HG02970 (cell line): ENCODE measurements around the gene NGLY1.

Experiments
- ATAC-seq: cut with Tn5 transposase; IDR thresholded peaks from one replicate; pipeline ENCODE4 v1.9.1; 2021; ENCODE audit warnings: mild to moderate bottlenecking, moderate library complexity, moderate number of reproducible peaks; ENCODE audit not compliant: unreplicated experiment, low FRiP score

NGLY1 gene

DNA sequence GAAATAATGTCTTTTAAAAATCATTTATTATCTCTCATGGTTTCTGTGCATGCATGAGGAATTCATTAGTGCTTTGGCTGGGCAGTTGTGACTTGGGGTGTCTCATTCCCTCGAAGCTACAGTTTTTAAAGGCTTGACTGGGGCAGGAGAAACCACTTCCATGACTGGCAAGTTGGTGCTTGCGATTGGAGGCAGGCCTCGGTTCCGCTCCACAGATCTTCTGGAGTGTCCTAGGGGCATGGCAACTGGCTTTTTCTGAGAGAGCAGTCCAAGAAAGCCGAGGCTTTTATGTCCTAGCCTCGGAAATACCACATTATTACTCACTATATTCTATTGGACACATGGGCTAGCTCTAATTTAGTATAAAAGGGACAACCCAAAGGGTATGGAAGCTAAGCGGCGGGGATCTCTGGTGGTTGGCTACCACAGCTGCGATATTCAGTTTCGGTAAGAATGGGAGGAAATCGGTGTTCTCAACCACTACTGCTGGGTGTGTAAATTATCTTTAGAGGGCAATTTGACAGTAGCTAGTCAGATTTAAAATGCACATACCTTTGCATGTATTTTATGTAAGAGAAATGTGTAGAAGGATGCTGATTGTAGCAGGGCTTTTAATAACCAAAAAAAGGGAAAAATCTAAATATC lies 69.8 kb downstream of the NGLY1 start:
- ATAC-seq = no peak

DNA sequence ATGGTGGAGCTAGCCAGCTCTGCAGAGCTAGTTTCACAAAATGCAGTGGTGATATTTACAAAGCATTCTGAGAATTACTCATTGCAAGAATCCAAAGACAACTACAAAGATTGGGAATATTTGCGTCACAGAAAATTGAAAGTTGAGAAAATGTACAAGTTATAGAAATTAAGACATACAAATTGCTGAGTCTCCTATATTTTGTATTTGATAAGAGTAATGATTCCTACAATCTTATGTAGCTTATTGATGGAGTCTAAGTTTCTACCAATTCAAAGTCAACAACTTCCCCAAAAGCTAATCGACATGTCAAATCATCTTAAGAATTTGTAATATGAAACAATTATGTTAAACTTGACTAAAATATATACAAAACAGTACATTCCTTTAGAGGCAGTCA lies 72.2 kb downstream of the NGLY1 start:
- no peak for ATAC-seq

DNA sequence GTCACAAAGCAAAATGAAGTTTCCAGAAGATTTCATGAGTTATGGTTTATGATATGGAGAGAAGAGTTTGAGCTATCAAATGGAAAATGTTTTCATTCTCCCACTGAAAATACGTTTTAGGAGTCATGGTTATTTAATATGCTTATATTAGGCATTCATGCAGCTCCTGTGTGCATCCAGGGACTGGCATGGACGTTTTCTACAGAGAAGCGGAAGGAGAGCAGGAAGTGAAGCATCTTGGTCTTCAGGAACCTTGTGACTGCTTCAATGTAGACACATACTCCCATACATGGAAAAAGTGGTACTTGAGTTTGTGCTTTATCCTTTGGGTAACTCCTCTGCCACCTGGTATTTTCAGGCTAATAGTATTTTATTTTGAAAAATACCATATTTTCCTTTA lies 75.2 kb downstream of the NGLY1 start:
- ATAC-seq = no peak

DNA sequence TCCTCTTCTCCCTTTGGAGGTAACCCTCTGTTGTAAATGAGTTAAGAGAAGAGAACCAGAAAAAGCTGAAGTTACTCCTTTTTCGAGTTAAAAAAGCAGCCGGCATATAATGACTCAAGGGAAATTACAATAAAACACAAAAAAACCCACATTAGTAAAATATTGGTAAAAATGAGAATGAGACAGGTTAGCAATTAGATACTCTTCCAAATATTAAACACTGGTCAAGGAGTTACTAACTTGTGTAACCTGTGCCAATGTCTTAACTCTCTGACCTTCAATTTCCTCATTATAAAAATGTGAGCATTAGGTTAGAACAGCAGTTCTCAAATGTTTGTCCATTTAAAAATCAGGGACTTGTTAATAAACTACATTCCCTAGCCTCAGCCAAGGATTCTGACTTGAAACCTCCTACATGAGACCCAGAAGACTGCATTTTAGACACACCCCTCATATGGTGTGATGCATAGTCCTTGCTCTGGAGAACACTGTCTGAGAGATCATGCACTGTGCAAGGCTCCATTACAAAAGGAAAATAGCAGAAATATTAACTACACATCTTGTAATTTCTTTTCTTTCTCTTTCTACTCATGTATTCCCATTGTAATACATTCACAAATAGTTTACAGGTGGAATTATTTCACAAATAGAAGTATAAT lies 75.8 kb downstream of the NGLY1 start:
- no peak for ATAC-seq

DNA sequence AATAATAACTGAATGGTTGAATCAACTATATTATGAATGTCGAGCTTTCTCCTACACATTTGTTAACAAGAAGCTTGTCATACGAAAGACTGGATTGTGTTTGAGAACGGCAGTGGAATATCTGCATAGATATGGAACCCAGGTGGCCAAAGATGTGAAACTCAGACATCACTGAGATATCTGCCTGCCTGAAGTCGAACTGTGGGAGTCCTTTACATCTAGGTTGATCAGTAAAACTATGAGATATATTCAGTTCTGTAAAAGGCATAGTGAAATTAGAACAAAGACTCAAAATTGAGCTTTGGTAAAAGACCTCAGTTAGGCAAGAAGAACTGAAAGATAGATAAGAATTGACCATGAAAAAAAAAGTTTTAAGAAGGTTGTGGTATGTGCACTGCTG lies 77.0 kb downstream of the NGLY1 start:
- ATAC-seq = no peak

DNA sequence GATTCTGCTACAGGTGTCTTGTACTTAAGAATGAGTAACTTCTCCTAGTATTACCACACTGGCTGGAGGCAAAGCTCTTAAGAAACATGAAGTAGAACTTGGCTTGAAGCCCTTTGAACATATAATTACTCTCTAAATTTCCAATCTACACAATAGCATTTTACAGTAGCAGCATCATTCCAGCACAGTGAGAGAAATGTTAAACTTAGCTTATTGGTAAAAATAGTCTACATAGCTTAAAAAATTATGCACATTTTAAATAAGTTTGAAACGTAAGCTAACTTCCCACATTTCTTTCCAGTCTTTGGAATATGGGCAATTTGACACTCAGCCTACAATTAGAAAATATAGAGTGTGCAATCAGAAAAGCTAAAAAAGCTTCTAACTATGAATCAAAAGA lies 85.7 kb downstream of the NGLY1 start:
- no peak for ATAC-seq

DNA sequence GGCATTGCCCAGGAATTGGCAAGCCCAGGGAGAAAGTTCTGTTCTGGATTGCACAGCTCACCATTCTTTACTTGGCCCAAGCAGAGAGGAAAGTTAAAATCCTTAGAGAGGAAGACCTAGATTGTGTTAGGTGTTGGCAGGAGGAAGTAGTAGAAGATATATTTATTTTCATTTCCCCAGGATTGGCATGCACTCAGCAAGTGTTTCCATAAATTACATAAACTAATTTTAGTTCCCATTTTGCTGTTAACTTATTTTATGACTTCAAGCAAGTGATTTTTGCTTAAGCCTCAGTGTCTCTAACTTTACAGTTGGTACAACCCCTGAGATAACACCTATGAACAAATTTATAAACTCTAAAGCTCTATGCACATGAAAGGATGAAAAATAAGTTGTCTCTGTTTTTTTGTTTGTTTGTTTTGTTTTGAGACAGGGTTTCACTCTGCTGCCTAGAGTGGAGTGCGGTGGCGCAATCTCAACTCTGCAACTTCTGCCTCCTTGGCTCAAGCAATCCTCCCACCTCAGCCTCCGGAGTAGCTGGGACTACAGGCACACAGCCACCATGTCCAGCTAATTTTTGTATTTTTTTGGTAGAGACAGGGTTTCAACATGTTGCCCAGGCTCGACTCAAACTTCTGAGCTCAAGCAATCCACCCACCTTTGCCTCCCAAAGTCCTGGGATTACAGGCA lies 87.4 kb downstream of the NGLY1 start:
- no peak for ATAC-seq

DNA sequence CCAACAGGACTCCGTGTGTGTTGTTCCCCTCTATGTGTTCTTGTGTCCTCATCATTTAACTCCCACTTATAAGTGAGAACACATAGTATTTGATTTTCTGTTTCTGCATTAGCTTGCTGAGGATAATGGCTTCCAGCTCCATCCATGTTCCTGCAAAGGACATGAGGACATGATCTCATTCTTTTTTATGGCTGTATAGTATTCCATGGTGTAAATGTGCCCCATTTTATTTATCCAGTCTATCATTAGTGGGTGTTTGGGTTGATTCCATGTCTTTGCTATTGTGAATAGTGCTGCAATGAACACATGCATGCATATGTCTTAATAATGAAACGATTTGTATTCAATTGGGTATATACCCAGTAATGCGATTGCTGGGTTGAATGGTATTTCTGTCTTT lies 90.0 kb downstream of the NGLY1 start:
- ATAC-seq = no peak

DNA sequence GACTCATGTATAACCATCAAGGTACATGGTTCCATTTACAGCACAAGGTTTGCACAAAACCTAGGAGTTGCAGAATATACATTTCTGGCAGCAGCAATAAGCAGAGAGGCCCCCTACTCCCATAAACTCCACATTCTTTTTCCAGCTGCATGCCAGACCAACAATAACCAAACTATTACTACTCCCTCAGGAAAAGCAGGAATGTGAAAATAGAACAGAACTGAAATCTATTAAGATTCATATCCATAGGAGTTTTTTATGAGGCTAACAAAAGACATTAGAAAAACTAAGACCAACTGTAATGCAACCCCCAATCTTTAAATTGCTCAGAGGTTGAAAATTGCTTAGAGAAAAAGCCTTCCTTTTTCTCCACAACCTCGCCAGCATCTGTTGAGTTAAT lies 90.9 kb downstream of the NGLY1 start:
- no peak for ATAC-seq

DNA sequence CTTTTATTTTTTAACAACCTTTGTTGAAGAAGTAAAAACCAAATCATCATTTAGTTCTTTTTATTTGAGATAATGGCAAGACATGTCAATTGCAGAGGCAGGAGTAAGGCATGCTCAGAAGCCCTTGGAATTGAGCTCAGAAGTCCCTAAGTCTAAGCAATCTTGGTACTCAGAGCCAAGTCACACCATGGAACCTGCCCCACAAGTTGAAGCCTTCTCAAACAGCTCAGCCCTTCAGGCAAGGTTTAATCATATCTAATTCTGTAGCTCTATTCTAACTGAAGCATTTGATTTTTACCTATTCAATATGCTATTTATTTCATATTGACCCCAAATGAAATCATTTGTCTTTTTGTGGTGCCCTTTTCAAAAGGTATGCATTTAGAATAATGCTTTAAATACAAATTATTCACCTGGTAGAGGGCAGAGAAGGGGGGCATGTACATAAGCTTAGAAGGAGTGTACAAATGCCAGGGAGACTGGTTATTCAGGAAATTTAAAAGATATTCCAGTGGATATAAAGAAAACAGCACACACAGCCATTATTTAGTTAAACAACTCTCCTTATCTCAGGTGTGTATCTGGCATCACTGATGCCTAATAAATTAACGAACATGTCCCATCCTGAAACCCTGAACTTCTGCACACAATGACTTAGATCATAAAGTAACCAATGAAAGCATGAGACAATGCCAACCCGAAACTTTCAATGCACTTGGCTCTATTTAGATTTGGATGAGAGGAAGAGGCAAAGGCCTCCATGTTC lies 92.3 kb downstream of the NGLY1 start:
- no peak for ATAC-seq

DNA sequence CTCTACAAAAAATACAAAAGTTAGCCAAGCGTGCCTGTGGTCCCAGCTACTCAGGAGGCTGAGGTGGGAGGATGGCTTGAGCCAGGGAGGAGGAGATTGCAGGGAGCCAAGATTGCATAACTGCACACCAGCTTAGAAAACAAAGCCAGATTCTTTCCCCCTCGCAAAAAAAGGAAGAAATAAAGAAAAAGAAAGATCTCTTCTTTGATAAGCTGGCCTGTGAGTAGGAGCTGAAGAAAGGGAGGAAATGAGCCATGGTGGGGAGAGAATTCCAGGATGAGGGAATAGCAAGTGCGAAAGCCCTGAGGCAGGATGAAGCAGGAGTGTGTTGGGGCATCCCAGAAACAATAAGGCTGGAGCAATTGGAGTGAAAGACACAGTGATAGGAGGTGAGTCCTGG lies 94.0 kb downstream of the NGLY1 start:
- ATAC-seq = no peak

DNA sequence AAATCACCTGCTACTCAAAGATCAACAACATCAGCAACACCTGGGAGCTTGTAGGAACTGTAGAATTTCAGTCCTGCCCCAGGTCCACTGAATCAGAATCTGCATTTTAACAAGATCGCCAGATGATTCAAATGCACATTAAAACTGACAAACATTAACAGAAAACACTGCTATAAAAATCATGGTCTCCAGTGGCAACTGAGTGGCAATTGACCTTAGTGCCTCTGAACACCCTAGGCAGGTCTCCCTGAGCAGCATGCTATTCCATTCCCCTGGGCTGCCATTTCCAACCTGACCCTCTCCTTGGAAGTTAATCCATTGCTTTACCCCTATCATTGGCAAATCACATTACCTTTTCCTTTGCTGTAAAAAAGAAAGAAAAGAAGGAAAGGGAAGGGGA lies 95.5 kb downstream of the NGLY1 start:
- ATAC-seq = no peak

DNA sequence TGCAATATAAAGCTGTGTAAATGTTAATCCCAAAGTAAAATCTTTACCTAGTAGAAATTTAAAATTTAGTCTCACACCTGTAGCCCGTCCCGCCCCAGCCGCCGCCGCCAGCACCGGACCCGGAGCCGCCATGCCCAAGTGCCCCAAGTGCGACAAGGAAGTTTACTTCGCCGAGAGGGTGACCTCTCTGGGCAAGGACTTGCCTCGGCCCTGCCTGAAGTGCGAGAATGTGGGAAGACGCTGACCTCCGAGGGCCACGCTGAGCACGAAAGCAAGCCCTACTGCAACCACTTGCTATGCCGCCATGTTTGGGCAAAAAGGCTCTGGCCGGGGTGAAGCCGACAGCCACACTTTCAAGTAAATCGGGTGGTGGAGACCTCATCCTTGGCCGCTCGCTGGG lies 96.5 kb downstream of the NGLY1 start:
- no peak for ATAC-seq

DNA sequence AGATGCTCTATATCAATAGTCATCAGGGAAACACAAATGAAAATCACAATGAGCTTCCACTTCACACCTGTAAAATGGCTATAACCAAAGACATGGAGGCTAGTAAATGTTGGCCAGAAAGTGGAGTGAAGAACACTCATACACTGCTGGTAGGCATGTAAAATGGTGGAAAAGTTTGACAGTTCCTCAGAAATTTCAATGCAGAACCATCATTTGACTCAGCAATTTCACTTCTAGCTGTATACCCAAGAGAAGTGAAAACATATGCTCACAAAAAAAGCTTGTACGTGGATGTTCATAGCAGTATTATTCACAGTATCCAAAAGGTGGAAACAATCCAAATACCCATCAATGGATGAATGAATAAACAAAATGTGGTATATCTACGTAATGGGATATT lies 99.4 kb downstream of the NGLY1 start:
- ATAC-seq = no peak

DNA sequence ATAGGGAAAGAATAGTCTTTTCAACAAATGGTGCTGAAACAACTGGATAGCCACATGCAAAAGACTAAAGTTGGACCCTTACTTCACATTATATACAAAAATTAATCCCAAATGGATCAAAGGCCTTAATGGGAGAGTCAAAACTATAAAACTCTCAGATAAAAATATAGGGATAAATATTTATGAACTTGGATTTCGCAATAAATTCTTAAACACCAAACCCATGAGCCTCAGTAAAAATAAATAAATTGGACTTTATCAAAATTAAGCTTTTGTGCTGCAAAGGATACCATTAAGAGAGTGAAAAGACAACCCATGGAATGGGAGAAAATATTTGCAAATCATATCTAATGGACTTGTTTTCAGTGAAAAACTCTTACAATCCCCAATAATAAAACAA lies 99.8 kb downstream of the NGLY1 start:
- ATAC-seq = no peak

DNA sequence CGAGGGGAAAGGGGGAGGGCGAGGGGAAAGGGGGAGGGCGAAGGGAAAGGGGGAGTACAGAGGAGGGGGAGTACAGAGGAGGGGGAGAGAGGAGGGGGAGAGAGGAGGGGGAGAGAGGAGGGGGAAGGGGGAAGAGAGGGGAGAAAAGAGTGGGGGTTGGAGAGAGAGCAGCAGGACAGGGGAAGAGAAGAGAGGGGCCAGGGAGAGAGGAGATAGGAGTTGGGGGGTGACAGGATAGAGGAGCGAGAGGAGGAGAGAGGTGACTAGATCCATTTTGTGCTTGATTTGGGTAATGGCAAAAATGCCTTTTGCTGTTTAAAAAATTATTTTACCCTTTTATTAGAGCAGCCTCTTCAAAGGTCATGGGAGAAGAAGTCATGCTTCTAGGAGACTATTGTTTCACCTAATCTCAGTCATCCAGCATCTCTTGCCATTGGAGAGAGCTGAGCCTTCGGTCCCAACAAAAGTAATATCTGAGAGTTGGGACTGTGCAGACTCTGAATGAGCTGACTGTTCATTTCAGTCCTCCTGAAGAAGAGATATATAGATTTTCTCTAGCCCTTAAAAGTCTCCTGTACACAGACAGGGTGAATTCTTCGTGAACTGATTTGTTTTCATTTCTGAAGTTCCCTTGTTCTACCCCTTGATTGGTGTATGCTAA lies 103.5 kb downstream of the NGLY1 start:
- ATAC-seq = no peak

DNA sequence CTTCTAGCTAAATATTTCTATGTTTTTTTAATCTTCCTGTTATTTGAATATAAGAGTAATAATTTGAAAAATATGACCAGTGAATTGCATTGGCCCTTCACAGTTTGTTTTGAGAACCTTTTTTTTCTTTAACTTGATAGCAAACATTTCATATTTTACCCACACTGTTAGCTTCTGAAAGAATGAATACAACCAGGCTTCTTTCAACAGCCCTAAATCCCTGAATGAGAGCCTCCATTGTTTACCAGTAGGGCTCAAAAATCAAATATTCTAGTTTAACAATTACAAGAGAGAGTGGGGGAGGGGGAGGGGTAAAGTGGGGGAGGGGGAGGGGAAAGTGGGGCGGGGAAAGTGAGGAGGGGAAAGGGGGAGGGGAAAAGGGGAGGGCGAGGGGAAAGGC lies 104.1 kb downstream of the NGLY1 start:
- ATAC-seq = no peak

DNA sequence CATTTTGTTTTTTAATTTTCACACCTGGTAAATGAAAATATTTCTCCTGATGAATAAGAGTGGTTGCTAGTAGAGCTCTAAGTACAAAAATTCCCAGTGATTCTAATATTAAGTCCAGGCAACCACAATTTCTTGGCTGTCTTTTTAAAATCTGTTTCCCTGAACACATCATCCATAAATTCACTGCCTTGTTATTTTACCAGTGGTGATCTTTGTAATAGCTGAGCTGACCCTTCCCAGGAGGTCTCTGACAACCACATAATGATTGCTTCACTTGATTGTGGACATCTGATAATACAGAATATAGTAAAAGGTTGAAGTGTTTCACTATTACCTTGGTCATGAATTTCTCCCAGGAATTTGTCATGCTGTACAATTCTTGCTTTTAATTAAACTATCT lies 104.7 kb downstream of the NGLY1 start:
- no peak for ATAC-seq

DNA sequence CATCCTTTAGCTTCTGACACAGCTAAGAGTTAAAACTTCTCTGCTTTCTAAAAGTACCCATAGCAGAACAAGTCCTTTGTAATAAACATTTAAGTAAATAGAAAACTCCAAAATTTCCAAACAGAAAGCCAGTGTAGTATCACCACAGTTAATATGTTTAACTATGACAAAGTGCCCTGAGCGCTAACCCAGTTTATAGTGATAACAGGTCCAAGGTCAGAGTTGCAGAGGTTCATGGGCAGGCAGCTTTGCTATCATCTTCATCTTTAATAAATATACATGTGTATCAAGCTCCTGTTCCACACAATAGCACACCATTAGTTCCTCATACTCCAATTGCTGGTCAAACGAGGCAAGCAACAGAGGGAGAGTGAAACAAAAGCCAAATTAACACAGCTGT lies 106.1 kb downstream of the NGLY1 start:
- ATAC-seq = no peak

DNA sequence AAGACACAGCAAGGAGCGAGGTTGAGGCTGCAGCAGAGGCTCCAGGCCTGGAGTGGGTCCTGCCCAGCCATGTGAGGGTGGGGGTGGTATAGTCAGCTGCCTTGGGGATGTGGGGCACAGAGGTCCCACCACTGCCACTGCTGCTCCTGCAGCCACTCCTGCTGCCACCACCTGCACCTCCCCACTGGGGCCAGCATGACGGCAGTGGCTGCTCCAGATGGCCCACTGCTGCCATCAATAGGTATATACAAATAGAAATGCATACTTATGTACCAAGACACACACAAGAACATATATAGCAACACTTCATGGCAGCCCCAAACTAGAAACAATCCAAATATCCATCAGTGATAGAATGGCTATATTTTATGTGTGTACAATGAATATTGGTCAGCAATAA lies 108.6 kb downstream of the NGLY1 start:
- no peak for ATAC-seq
